GM12878 (cell line): Measurements from ENCODE around the gene SEC16A. TPM values are rescaled to one million over a fixed set of nuclear protein-coding genes. Genes with fewer than 3 reads are reported as not detected.

Experiments
- ATAC-seq: fragments of 200-7000 bp; cut with Tn5 transposase; 3 replicates; pipeline ENCODE4 v1.9.1; 2020; ENCODE audit warnings: mild to moderate bottlenecking, moderate library complexity
- BruUV-seq: library from RNA; stranded (reverse); fragments of 400-500 nt; replicated peaks from 2 replicates; lab custom pipeline; 2021; lab: Mats Ljungman, UMichigan
- CTCF ChIA-PET: fragments of 300-600 bp; sonication (Branson Sonifier 250); formaldehyde crosslinking; extraction: SDS; loops from one replicate; lab custom pipeline; 2021; ENCODE audit warnings: inconsistent platforms; lab: Yijun Ruan, JAX
- POLR2A ChIA-PET: fragments of 350-600 bp; formaldehyde crosslinking; extraction: SDS; loops from one replicate; lab custom pipeline; 2021; ENCODE audit warnings: inconsistent platforms; lab: Charles Lee
- RAD21 ChIA-PET: fragments of 300-600 bp; sonication (Branson Sonifier 250); formaldehyde crosslinking; loops from one replicate; lab custom pipeline; 2023; ENCODE audit warnings: antibody characterized with exemption; ENCODE audit not compliant: unreplicated experiment; lab: Charles Lee
- SMC1A ChIA-PET: fragments of 300-600 bp; sonication (Branson Sonifier 250); formaldehyde crosslinking; loops from one replicate; lab custom pipeline; 2023; ENCODE audit not compliant: unreplicated experiment, uncharacterized antibody; lab: Charles Lee
- DNase-seq: peaks from one replicate; pipeline ENCODE4 v3.0.0-alpha.2; 2011; ENCODE audit warnings: low read depth, low spot score
- FAIRE-seq: peaks from 3 replicates; lab custom pipeline; 2011; peaks lifted over from hg19 to GRCh38; lab: Jason Lieb, UNC
- H2AFZ ChIP-seq: 2 replicates; pipeline ENCODE4 v1.6.0; 2011; ENCODE audit warnings: low read depth, low read length, control low read depth; ENCODE audit not compliant: control insufficient read depth
- H3K27ac ChIP-seq: 2 replicates; pipeline ENCODE4 v1.5.1; 2011; ENCODE audit warnings: control low read depth; ENCODE audit not compliant: control insufficient read depth, insufficient read depth
- H3K27me3 ChIP-seq, 2 experiments: replicated peaks in 1 of 2; 2 replicates each; pipeline versions ENCODE4 v1.6.0 to v1.6.1; 2011; ENCODE audit warnings: low read length in 1 of 2; ENCODE audit not compliant: control insufficient read depth in 2 of 2, insufficient read depth in 2 of 2
- H3K36me3 ChIP-seq, 2 experiments: 2 replicates each; pipeline ENCODE4 v1.5.1; 2011; ENCODE audit warnings: low read length in 1 of 2; ENCODE audit not compliant: control insufficient read depth in 2 of 2, insufficient read depth in 2 of 2
- H3K4me1 ChIP-seq: 2 replicates; pipeline ENCODE4 v1.6.1; 2011; ENCODE audit warnings: mild to moderate bottlenecking, low read length, moderate library complexity, mixed read lengths; ENCODE audit not compliant: control insufficient read depth, insufficient read depth
- H3K4me2 ChIP-seq: 2 replicates; pipeline ENCODE4 v1.6.0; 2011; ENCODE audit warnings: control low read depth; ENCODE audit not compliant: control insufficient read depth, insufficient read depth
- H3K4me3 ChIP-seq: fragments of 200-600 bp; sonication (generic); 2 replicates; pipeline ENCODE4 v1.5.1; 2016
- H3K79me2 ChIP-seq: 2 replicates; pipeline ENCODE4 v1.6.0; 2011; ENCODE audit warnings: low read length; ENCODE audit not compliant: control insufficient read depth, insufficient read depth
- H3K9ac ChIP-seq: 2 replicates; pipeline ENCODE4 v1.8.0; 2011; ENCODE audit warnings: low read length, control low read depth, mixed read lengths; ENCODE audit not compliant: control insufficient read depth, insufficient read depth
- H3K9me3 ChIP-seq: replicated peaks from 3 replicates; pipeline ENCODE4 v1.5.1; 2011; ENCODE audit warnings: mild to moderate bottlenecking, low read length; ENCODE audit not compliant: control insufficient read depth, insufficient read depth
- H4K20me1 ChIP-seq: 2 replicates; pipeline ENCODE4 v1.6.0; 2011; ENCODE audit not compliant: control insufficient read depth, insufficient read depth
- CHD1 ChIP-seq: IDR thresholded peaks from 2 replicates; pipeline ENCODE4 v1.6.1; 2012; ENCODE audit warnings: low read depth, low read length, improper control_type of control experiment
- ETV6 ChIP-seq, 2 experiments: fragments of 450-650 bp in 1 of 2; IDR thresholded peaks in 1 of 2; conservative IDR thresholded peaks in 1 of 2; 2 replicates each; pipeline ENCODE4 v1.6.1; 2014; ENCODE audit warnings: antibody characterized with exemption in 1 of 2, borderline replicate concordance in 1 of 2, low read depth in 1 of 2, mild to moderate bottlenecking in 1 of 2, moderate library complexity in 1 of 2
- MEF2A ChIP-seq: IDR thresholded peaks from 2 replicates; pipeline ENCODE4 v1.6.1; 2011; ENCODE audit warnings: low read depth, mild to moderate bottlenecking, low read length, moderate library complexity; ENCODE audit not compliant: insufficient read depth
- MXI1 ChIP-seq: fragments of 150-350 bp; IDR thresholded peaks from 2 replicates; pipeline ENCODE4 v1.6.1; 2011; ENCODE audit warnings: low read depth, mild to moderate bottlenecking, inconsistent platforms, low read length, improper control_type of control experiment
- MYB ChIP-seq: fragments of 150-350 bp; IDR thresholded peaks from 2 replicates; pipeline ENCODE4 v1.6.1; 2014; ENCODE audit warnings: mild to moderate bottlenecking, low read depth, low read length, borderline replicate concordance
- RFX5 ChIP-seq: IDR thresholded peaks from 2 replicates; pipeline ENCODE4 v1.6.1; 2011; ENCODE audit warnings: low read depth, low read length, improper control_type of control experiment
- TCF7 ChIP-seq: IDR thresholded peaks from 2 replicates; pipeline ENCODE4 v1.6.1; 2014; ENCODE audit warnings: antibody characterized with exemption, borderline replicate concordance
- WGBS: methylation state at CpG from one replicate; pipeline ENCODE4 v1.1.6; 2016; ENCODE audit warnings: low lambda C conversion rate; ENCODE audit not compliant: insufficient replicate concordance, insufficient coverage; ENCODE audit errors: missing lambda C conversion rate; 5-methylcytosine and 5-hydroxymethylcytosine counted together
- in situ Hi-C: fragments of 300-500 bp; cut with MboI; formaldehyde crosslinking; loops from 9 replicates; pipeline ENCODE4 v1.14.3; 2018; ENCODE audit warnings: mixed read lengths
- intact Hi-C: fragments of 100-400 bp; cut with micrococcal nuclease; formaldehyde crosslinking; loops from one replicate; pipeline ENCODE4 v1.14.2; 2022; ENCODE audit not compliant: unreplicated experiment
- polyA plus RNA-seq, 11 experiments: library from polyadenylated mRNA; depleted of rRNA in 4 of 11; unstranded in 6 of 11; stranded (reverse) in 5 of 11; fragments of >200 nt; fragmentation: Nextera tagmentation in 4 of 11; fragmentation: Illumina TruSeq in 1 of 11; extraction: Ambion mirVana in 4 of 11; extraction: Trizol in 1 of 11; gene quantifications; 1 replicate in 1 of 11; 2 replicates in 10 of 11; pipeline versions ENCODE4 v1.2.1 to v1.2.3, GENCODE V29; 2011 to 2016; ENCODE audit warnings: inconsistent platforms in 2 of 11, missing spikeins in 2 of 11, low read depth in 1 of 11
- total RNA-seq, 4 experiments: library from RNA; depleted of rRNA in 3 of 4; stranded (reverse); fragments of >200 nt in 3 of 4; fragmentation: Illumina TruSeq in 1 of 4; extraction: Trizol in 1 of 4; gene quantifications; 2 replicates each; pipeline versions ENCODE4 v1.2.1 to v1.2.3, GENCODE V29; 2013 to 2021
- TF ChIP-seq, protein P1 (sequence below): fragments of 450-650 bp; IDR thresholded peaks from 2 replicates; pipeline ENCODE4 v1.6.1; 2017; ENCODE audit warnings: mild to moderate bottlenecking, moderate library complexity
- TF ChIP-seq, protein P2 (sequence below): fragments of 450-650 bp; formaldehyde crosslinking; IDR thresholded peaks from 2 replicates; pipeline ENCODE4 v1.4.0; 2022; ENCODE audit warnings: mild to moderate bottlenecking, moderate library complexity

SEC16A gene
- total and polyA plus RNA-seq, 10 of the 15 experiments (the other 5 are each of a cell fraction or from before 2014, with no cell fraction given) = 9.9 to 59.1 (median 21.7) TPM

DNA sequence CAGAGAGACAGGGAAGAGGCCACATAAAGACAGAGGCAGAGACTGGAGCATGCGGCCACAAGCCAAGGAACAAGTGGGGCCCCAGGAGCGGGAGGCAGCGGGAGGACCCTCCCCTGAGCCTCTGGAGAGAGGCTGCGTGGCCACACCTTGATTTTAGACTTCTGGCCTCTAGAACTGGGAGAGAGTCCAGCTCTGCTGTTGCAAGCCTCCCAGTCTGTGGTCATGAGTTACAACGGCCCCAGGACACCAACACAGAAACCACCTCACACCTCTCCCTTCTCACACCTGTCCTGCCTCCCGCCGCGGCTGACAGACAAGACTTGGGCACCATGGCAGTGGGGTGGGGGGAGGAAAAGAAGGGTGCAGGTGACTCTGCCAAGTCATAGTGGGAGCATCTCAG, 45.4 kb downstream of the SEC16A start:
- peaks cover 6% of the 10 kb centered on the region; the same call in 1 of the 2 replicates for H3K4me1 ChIP-seq
- peak overlapping the region; percentile 97 for H3K4me3 ChIP-seq
- H3K79me2 ChIP-seq = peaks cover 40% of the 10 kb centered on the region
- no peaks in the 10 kb centered on the region for H3K27me3 ChIP-seq
- H3K27ac ChIP-seq = no peak overlapping the region; the same call in 1 of the 2 replicates
- DNase-seq = no peak
- WGBS = 93% methylated on average over 8 of the region's 8 CpGs
- SMC1A ChIA-PET = interaction anchor here (1.3 kb wide), 1 partner anchor 28 kb away, joined by 3 read pairs; no protein-coding TSS in a partner anchor
- BruUV-seq = no TSS peak
- TF ChIP-seq MEF2A (no peak), TCF7 (no peak), CHD1 (no peak), RFX5 (no peak), MYB (no peak), MXI1 (no peak), ETV6 (conservative IDR thresholded peaks at IDR 0.05 in 1 of 2, IDR thresholded peaks at IDR 0.05 in 1 of 2; ENCODE audit: borderline replicate concordance in 1 of 2, low read depth in 1 of 2) (no peak)
- TF ChIP-seq, protein P1, sequence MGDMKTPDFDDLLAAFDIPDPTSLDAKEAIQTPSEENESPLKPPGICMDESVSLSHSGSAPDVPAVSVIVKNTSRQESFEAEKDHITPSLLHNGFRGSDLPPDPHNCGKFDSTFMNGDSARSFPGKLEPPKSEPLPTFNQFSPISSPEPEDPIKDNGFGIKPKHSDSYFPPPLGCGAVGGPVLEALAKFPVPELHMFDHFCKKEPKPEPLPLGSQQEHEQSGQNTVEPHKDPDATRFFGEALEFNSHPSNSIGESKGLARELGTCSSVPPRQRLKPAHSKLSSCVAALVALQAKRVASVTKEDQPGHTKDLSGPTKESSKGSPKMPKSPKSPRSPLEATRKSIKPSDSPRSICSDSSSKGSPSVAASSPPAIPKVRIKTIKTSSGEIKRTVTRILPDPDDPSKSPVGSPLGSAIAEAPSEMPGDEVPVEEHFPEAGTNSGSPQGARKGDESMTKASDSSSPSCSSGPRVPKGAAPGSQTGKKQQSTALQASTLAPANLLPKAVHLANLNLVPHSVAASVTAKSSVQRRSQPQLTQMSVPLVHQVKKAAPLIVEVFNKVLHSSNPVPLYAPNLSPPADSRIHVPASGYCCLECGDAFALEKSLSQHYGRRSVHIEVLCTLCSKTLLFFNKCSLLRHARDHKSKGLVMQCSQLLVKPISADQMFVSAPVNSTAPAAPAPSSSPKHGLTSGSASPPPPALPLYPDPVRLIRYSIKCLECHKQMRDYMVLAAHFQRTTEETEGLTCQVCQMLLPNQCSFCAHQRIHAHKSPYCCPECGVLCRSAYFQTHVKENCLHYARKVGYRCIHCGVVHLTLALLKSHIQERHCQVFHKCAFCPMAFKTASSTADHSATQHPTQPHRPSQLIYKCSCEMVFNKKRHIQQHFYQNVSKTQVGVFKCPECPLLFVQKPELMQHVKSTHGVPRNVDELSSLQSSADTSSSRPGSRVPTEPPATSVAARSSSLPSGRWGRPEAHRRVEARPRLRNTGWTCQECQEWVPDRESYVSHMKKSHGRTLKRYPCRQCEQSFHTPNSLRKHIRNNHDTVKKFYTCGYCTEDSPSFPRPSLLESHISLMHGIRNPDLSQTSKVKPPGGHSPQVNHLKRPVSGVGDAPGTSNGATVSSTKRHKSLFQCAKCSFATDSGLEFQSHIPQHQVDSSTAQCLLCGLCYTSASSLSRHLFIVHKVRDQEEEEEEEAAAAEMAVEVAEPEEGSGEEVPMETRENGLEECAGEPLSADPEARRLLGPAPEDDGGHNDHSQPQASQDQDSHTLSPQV = no peak
- TF ChIP-seq, protein P2, sequence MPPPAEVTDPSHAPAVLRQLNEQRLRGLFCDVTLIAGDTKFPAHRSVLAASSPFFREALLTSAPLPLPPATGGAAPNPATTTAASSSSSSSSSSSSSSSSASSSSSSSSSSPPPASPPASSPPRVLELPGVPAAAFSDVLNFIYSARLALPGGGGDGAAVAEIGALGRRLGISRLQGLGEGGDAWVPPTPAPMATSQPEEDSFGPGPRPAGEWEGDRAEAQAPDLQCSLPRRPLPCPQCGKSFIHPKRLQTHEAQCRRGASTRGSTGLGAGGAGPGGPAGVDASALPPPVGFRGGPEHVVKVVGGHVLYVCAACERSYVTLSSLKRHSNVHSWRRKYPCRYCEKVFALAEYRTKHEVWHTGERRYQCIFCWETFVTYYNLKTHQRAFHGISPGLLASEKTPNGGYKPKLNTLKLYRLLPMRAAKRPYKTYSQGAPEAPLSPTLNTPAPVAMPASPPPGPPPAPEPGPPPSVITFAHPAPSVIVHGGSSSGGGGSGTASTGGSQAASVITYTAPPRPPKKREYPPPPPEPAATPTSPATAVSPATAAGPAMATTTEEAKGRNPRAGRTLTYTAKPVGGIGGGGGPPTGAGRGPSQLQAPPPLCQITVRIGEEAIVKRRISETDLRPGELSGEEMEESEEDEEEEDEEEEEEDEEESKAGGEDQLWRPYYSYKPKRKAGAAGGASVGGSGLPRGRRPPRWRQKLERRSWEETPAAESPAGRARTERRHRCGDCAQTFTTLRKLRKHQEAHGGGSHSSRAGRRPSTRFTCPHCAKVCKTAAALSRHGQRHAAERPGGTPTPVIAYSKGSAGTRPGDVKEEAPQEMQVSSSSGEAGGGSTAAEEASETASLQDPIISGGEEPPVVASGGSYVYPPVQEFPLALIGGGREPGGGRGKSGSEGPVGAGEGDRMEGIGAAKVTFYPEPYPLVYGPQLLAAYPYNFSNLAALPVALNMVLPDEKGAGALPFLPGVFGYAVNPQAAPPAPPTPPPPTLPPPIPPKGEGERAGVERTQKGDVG (CRISPR knock-in tag) = no peak
- H3K9me3 ChIP-seq = no peaks in the 10 kb centered on the region
- peak overlapping the region; percentile 64 for H3K4me2 ChIP-seq
- RAD21 ChIA-PET = no interaction called here
- POLR2A ChIA-PET = no interaction called here
- ATAC-seq = no peak
- H3K9ac ChIP-seq = peak overlapping the region; percentile 88
- FAIRE-seq = no peak
- H2AFZ ChIP-seq = no peak overlapping the region
- H4K20me1 ChIP-seq = no peaks in the 10 kb centered on the region
- peaks cover 5 to 11% of the 10 kb centered on the region in 2 experiments for H3K36me3 ChIP-seq
- intact Hi-C loops (no loop called here), in situ Hi-C loops (no loop called here)
- CTCF ChIA-PET = interaction anchor here (1.8 kb wide), 1 partner anchor 74 kb away, joined by 5 read pairs; the partner anchor contains the start of gene DNLZ
